ENCODE data around the gene MAP7D1. TPM values are rescaled to one million over a fixed set of nuclear protein-coding genes. Genes with fewer than 3 reads are reported as not detected.
"Not testable (repeated sequence)": the region's sequence is repeated elsewhere in the genome, so short reads cannot be mapped to it uniquely, and the experiment has no call there.

Gene MAP7D1
- polyA plus RNA-seq, 6 donors from 2014 or later, result 2.6 to 12.5 (median 5.3) TPM

- peak in 1 of 2 donors; percentile 7 for ATAC-seq (ENCODE audit: low read depth in 2 of 2)
- peak; percentile 37 for DNase-seq
- Mint-ChIP-seq H3K36me3 (no peaks in the 10 kb centered on the region), H3K27ac (peak overlapping the region; percentile 98 to 100 (median 99)), H3K9me3 (no peaks in the 10 kb centered on the region), H3K4me3 (peak overlapping the region in 7 of 8 donors; percentile 94 to 100 (median 99)), H3K27me3 (no peaks in the 10 kb centered on the region), H3K4me1 (peaks cover 44 to 71% (median 66%) of the 10 kb centered on the region in 3 donors)
These were observed 5.4 kb upstream of the MAP7D1 start for GRCh38 chr1:36150296-36151133.

- DNase-seq (no peak), ATAC-seq (ENCODE audit: low read depth in 2 of 2) (no peak)
- Mint-ChIP-seq H3K9me3 (no peaks in the 10 kb centered on the region), H3K27me3 (no peaks in the 10 kb centered on the region), H3K36me3 (no peaks in the 10 kb centered on the region), H3K27ac (peak overlapping the region in 5 of 6 donors; percentile 76 to 99 (median 99)), H3K4me3 (peak overlapping the region in 7 of 8 donors; percentile 35 to 100 (median 70)), H3K4me1 (peaks cover 44 to 71% (median 66%) of the 10 kb centered on the region in 3 donors)
These were observed 4.7 kb upstream of the MAP7D1 start for GRCh38 chr1:36151134-36151844.

GRCh38 chr1:36151845-36152203 lies 4.1 kb upstream of the MAP7D1 start:
- Mint-ChIP-seq H3K27me3 (no peaks in the 10 kb centered on the region), H3K36me3 (no peaks in the 10 kb centered on the region), H3K9me3 (no peaks in the 10 kb centered on the region), H3K4me3 (peak overlapping the region in 6 of 8 donors; percentile 8 to 74 (median 58)), H3K27ac (peak overlapping the region in 5 of 6 donors; percentile 20 to 99 (median 76)), H3K4me1 (peaks cover 44 to 73% (median 68%) of the 10 kb centered on the region in 3 donors)
- ATAC-seq (ENCODE audit: low read depth in 2 of 2), result no peak
- DNase-seq, result peak; percentile 15

GRCh38 chr1:36153476-36153875 lies 2.5 kb upstream of the MAP7D1 start:
- peak overlapping the region in 5 of 8 donors; percentile 36 to 89 (median 55) for H3K4me3 Mint-ChIP-seq
- H3K4me1 Mint-ChIP-seq, result peaks cover 50 to 73% (median 70%) of the 10 kb centered on the region in 3 donors
- no peak for ATAC-seq (ENCODE audit: low read depth in 2 of 2)
- H3K36me3 Mint-ChIP-seq, result no peaks in the 10 kb centered on the region
- no peaks in the 10 kb centered on the region for H3K9me3 Mint-ChIP-seq
- no peaks in the 10 kb centered on the region for H3K27me3 Mint-ChIP-seq
- H3K27ac Mint-ChIP-seq, result peak overlapping the region in 2 of 6 donors; percentile 86 to 99
- DNase-seq, result no peak

GRCh38 chr1:36154335-36154734 lies 1.6 kb upstream of the MAP7D1 start:
- Mint-ChIP-seq H3K27ac (peak overlapping the region in 4 of 6 donors; percentile 62 to 99 (median 95)), H3K4me3 (peak overlapping the region; percentile 83 to 93 (median 92)), H3K36me3 (no peaks in the 10 kb centered on the region), H3K4me1 (peaks cover 49 to 74% (median 66%) of the 10 kb centered on the region in 3 donors), H3K9me3 (no peaks in the 10 kb centered on the region), H3K27me3 (no peaks in the 10 kb centered on the region)
- DNase-seq (no peak), ATAC-seq (ENCODE audit: low read depth in 2 of 2) (no peak)

- ATAC-seq (ENCODE audit: low read depth in 2 of 2) (no peak), DNase-seq (no peak)
- Mint-ChIP-seq H3K4me3 (peak overlapping the region; percentile 83 to 93 (median 92)), H3K27ac (peak overlapping the region in 4 of 6 donors; percentile 94 to 99 (median 96)), H3K27me3 (no peaks in the 10 kb centered on the region), H3K36me3 (no peaks in the 10 kb centered on the region), H3K9me3 (no peaks in the 10 kb centered on the region), H3K4me1 (peaks cover 50 to 74% (median 66%) of the 10 kb centered on the region in 3 donors)
These were observed 1.1 kb upstream of the MAP7D1 start for GRCh38 chr1:36154765-36155407.

GRCh38 chr1:36156329-36157114 lies 562 bp downstream of the MAP7D1 start:
- peak overlapping the region; percentile 73 to 94 (median 90) for H3K4me3 Mint-ChIP-seq
- no peaks in the 10 kb centered on the region for H3K27me3 Mint-ChIP-seq
- no peaks in the 10 kb centered on the region for H3K36me3 Mint-ChIP-seq
- DNase-seq (peak; percentile 46), ATAC-seq (ENCODE audit: low read depth in 2 of 2) (peak; percentile 4 to 7)
- peaks cover 53 to 74% (median 64%) of the 10 kb centered on the region in 3 donors for H3K4me1 Mint-ChIP-seq
- peak overlapping the region in 5 of 6 donors; percentile 72 to 95 (median 91) for H3K27ac Mint-ChIP-seq
- no peaks in the 10 kb centered on the region for H3K9me3 Mint-ChIP-seq

GRCh38 chr1:36157115-36157903 lies 1.3 kb downstream of the MAP7D1 start:
- no peak for ATAC-seq (ENCODE audit: low read depth in 2 of 2)
- Mint-ChIP-seq H3K4me3 (peak overlapping the region; percentile 73 to 94 (median 90)), H3K36me3 (no peaks in the 10 kb centered on the region), H3K4me1 (peaks cover 53 to 74% (median 65%) of the 10 kb centered on the region in 3 donors), H3K27me3 (no peaks in the 10 kb centered on the region), H3K9me3 (no peaks in the 10 kb centered on the region), H3K27ac (peak overlapping the region; percentile 87 to 95 (median 92))
- no peak for DNase-seq

- ATAC-seq (ENCODE audit: low read depth in 2 of 2) (no peak), DNase-seq (no peak)
- peaks cover 55 to 74% (median 73%) of the 10 kb centered on the region in 3 donors for H3K4me1 Mint-ChIP-seq
- H3K27me3 Mint-ChIP-seq, result no peaks in the 10 kb centered on the region
- H3K27ac Mint-ChIP-seq, result peak overlapping the region; percentile 82 to 95 (median 90)
- no peaks in the 10 kb centered on the region for H3K9me3 Mint-ChIP-seq
- peak overlapping the region; percentile 45 to 94 (median 89) for H3K4me3 Mint-ChIP-seq
- no peaks in the 10 kb centered on the region for H3K36me3 Mint-ChIP-seq
These were observed 2.2 kb downstream of the MAP7D1 start for GRCh38 chr1:36157973-36158826.

- not testable (repeated sequence) for ATAC-seq (ENCODE audit: low read depth in 2 of 2); H3K27me3 Mint-ChIP-seq; DNase-seq; H3K36me3 Mint-ChIP-seq; H3K9me3 Mint-ChIP-seq
- Mint-ChIP-seq H3K27ac (peak overlapping the region in 2 of 6 donors; percentile 91 to 95), H3K4me1 (peaks cover 55 to 75% (median 73%) of the 10 kb centered on the region in 3 donors), H3K4me3 (peak overlapping the region in 7 of 8 donors; percentile 14 to 93 (median 73))
These were observed 2.9 kb downstream of the MAP7D1 start for GRCh38 chr1:36158827-36159252.
